Measurements from ENCODE around the gene PLPP1.
"Not testable (repeated sequence)": the region's sequence is repeated elsewhere in the genome, so short reads cannot be mapped to it uniquely, and the experiment has no call there.

Gene PLPP1

GRCh38 chr5:55541056-55541635, 6.4 kb upstream of the PLPP1 start:
- FAIRE-seq = no peak

GRCh38 chr5:55540525-55540924, 5.8 kb upstream of the PLPP1 start:
- FAIRE-seq = no peak

- no peak for FAIRE-seq
These were observed 5.3 kb upstream of the PLPP1 start for GRCh38 chr5:55540024-55540423.

- no peak for FAIRE-seq
These were observed 3.9 kb upstream of the PLPP1 start for GRCh38 chr5:55538661-55539060.

GRCh38 chr5:55537315-55537714, 2.6 kb upstream of the PLPP1 start:
- not testable (repeated sequence) for FAIRE-seq

GRCh38 chr5:55535199-55535905, 588 bp upstream of the PLPP1 start:
- no peak for FAIRE-seq

- no peak for FAIRE-seq
These were observed 986 bp downstream of the PLPP1 start for GRCh38 chr5:55533521-55534435.

- no peak for FAIRE-seq
These were observed 4.1 kb downstream of the PLPP1 start for GRCh38 chr5:55530669-55531068.

GRCh38 chr5:55524816-55525215, 9.9 kb downstream of the PLPP1 start:
- no peak for FAIRE-seq

- FAIRE-seq = no peak
These were observed 11.5 kb downstream of the PLPP1 start for GRCh38 chr5:55523293-55523692.

GRCh38 chr5:55521881-55522280, 12.9 kb downstream of the PLPP1 start:
- no peak for FAIRE-seq

- FAIRE-seq = no peak
These were observed 14.5 kb downstream of the PLPP1 start for GRCh38 chr5:55520117-55520839.

- no peak for FAIRE-seq
These were observed 15.9 kb downstream of the PLPP1 start for GRCh38 chr5:55518831-55519390.

- no peak for FAIRE-seq
These were observed 17.0 kb downstream of the PLPP1 start for GRCh38 chr5:55517804-55518203.

GRCh38 chr5:55511010-55511409, 23.8 kb downstream of the PLPP1 start:
- FAIRE-seq = no peak

- no peak for FAIRE-seq
These were observed 24.3 kb downstream of the PLPP1 start for GRCh38 chr5:55510523-55510880.

- FAIRE-seq = no peak
These were observed 24.8 kb downstream of the PLPP1 start for GRCh38 chr5:55509796-55510522.

- no peak for FAIRE-seq
These were observed 25.7 kb downstream of the PLPP1 start for GRCh38 chr5:55509097-55509496.

GRCh38 chr5:55507574-55507973, 27.2 kb downstream of the PLPP1 start:
- FAIRE-seq = no peak

GRCh38 chr5:55505711-55506110, 29.1 kb downstream of the PLPP1 start:
- FAIRE-seq = not testable (repeated sequence)

GRCh38 chr5:55503917-55504316, 30.8 kb downstream of the PLPP1 start:
- not testable (repeated sequence) for FAIRE-seq

GRCh38 chr5:55502759-55503158, 32.0 kb downstream of the PLPP1 start:
- no peak for FAIRE-seq
